K562 (cell line): Measurements from ENCODE around the gene SPRY2.
"Not testable (repeated sequence)": the region's sequence is repeated elsewhere in the genome, so short reads cannot be mapped to it uniquely, and the experiment has no call there.

Source experiments
- POLR2A ChIP-seq: fragments of 450-650 bp; conservative IDR thresholded peaks from 2 replicates; pipeline ENCODE4 v1.6.1; 2016
- STAG1 ChIP-seq: sonication (generic); formaldehyde crosslinking; IDR thresholded peaks from 2 replicates; pipeline ENCODE4 v1.5.0; 2020; ENCODE audit warnings: missing genetic modification reagents, borderline replicate concordance
- ZBTB33 ChIP-seq: sonication (generic); formaldehyde crosslinking; IDR thresholded peaks from 2 replicates; pipeline ENCODE4 v1.8.1; 2023; ENCODE audit warnings: mild to moderate bottlenecking, missing genetic modification reagents
- TF ChIP-seq, protein P1 (sequence below): fragments of 250-450 bp; sonication (Bioruptor Pico); IDR thresholded peaks from 2 replicates; pipeline ENCODE4 v1.5.0; 2020; ENCODE audit warnings: mild to moderate bottlenecking, borderline replicate concordance

DNA sequence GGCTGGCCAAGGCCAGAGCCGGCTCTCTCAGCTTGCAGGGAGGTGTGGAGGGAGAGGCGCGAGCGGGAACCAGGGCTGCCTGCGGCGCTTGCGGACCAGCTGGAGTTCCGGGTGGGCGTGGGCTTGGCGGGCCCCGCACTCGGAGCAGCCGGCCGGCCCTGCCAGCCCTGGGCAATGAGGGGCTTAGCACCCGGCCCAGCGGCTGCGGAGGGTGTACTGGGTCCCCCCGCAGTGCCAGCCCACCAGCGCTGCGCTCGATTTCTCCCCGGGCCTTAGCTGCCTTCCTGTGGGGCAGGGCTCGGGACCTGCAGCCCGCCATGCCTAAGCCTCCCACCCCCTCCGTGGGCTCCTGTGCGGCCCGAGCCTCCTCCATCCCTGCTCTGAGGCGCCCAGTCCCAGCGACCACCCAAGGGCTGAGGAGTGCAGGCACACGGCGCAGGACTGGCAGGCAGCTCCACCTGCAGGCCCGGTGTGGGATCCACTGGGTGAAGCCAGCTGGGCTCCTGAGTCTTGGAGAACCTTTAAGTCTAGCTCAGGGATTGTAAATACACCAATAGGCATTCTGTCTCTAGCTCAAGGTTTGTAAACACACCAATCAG is 14.7 kb upstream of the SPRY2 start:
- TF ChIP-seq, protein P1, sequence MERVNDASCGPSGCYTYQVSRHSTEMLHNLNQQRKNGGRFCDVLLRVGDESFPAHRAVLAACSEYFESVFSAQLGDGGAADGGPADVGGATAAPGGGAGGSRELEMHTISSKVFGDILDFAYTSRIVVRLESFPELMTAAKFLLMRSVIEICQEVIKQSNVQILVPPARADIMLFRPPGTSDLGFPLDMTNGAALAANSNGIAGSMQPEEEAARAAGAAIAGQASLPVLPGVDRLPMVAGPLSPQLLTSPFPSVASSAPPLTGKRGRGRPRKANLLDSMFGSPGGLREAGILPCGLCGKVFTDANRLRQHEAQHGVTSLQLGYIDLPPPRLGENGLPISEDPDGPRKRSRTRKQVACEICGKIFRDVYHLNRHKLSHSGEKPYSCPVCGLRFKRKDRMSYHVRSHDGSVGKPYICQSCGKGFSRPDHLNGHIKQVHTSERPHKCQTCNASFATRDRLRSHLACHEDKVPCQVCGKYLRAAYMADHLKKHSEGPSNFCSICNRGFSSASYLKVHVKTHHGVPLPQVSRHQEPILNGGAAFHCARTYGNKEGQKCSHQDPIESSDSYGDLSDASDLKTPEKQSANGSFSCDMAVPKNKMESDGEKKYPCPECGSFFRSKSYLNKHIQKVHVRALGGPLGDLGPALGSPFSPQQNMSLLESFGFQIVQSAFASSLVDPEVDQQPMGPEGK (CRISPR knock-in tag), result not testable (repeated sequence)
- TF ChIP-seq POLR2A; ZBTB33 (CRISPR knock-in tag); STAG1 (CRISPR knock-in tag): not testable (repeated sequence)
